Measurements from ENCODE around the gene VSIG10L2. TPM values are rescaled to one million over a fixed set of nuclear protein-coding genes. Genes with fewer than 3 reads are reported as not detected.

Gene VSIG10L2
- total RNA-seq, 1 experiment from 2014 or later = not detected

GRCh38 chr11:125960771-125961170, 14.9 kb downstream of the VSIG10L2 start:
- no peaks in the 10 kb centered on the region for H3K4me1 Mint-ChIP-seq (ENCODE audit: low read depth, unreplicated experiment)

GRCh38 chr11:125967515-125967914, 21.7 kb downstream of the VSIG10L2 start:
- no peak overlapping the region for H3K27ac Mint-ChIP-seq (ENCODE audit: unreplicated experiment)
- Histone ChIP-seq H3K27me3 (replicated peaks; ENCODE audit: control insufficient read depth, insufficient read depth, low read length) (no peaks in the 10 kb centered on the region; the same call in 1 of the 2 replicates), H3K4me3 (ENCODE audit: low read depth, low read length) (no peak overlapping the region), H3K4me1 (no peaks in the 10 kb centered on the region), H3K9me3 (peaks cover 3% of the 10 kb centered on the region; the same call in 1 of the 2 replicates), H3K36me3 (ENCODE audit: control insufficient read depth, insufficient read depth, low read length) (no peaks in the 10 kb centered on the region)
- intact Hi-C loops (cut with micrococcal nuclease; ENCODE audit: unreplicated experiment) = no loop called here
- no peak for TF ChIP-seq CTCF (IDR thresholded peaks at IDR 0.05; ENCODE audit: insufficient read depth in 1 of 2, low read depth in 1 of 2, low read length in 1 of 2, severe bottlenecking in 1 of 2, unreplicated experiment in 1 of 2)
- peaks cover 7% of the 10 kb centered on the region for H3K9me3 Mint-ChIP-seq (ENCODE audit: unreplicated experiment)
- BruUV-seq (replicated peaks) = no TSS peak
- ChIA-PET CTCF (no interaction called here), POLR2A (no interaction called here)
- no peaks in the 10 kb centered on the region for H3K36me3 Mint-ChIP-seq (ENCODE audit: insufficient read depth, unreplicated experiment)
- DNase-seq = no peak
- peaks cover 7% of the 10 kb centered on the region for H3K4me1 Mint-ChIP-seq (ENCODE audit: low read depth, unreplicated experiment)
- H3K4me3 Mint-ChIP-seq (ENCODE audit: unreplicated experiment) = no peak overlapping the region
- peaks cover 7% of the 10 kb centered on the region for H3K27me3 Mint-ChIP-seq (ENCODE audit: insufficient read depth, unreplicated experiment)

More at GRCh38 chr11:125960771-125961170, 14.9 kb downstream of the VSIG10L2 start:
- no peak overlapping the region for H3K4me3 ChIP-seq (ENCODE audit: low read depth, low read length)
- ChIA-PET POLR2A (no interaction called here), CTCF (no interaction called here)
- H3K36me3 Mint-ChIP-seq (ENCODE audit: insufficient read depth, unreplicated experiment) = no peaks in the 10 kb centered on the region
- no peak for TF ChIP-seq CTCF (IDR thresholded peaks at IDR 0.05; ENCODE audit: insufficient read depth in 1 of 2, low read depth in 1 of 2, low read length in 1 of 2, severe bottlenecking in 1 of 2, unreplicated experiment in 1 of 2)
- no TSS peak for BruUV-seq (replicated peaks)
- no peak overlapping the region for H3K4me3 Mint-ChIP-seq (ENCODE audit: unreplicated experiment)
- peaks cover 13% of the 10 kb centered on the region for H3K9me3 Mint-ChIP-seq (ENCODE audit: unreplicated experiment)
- H3K27ac Mint-ChIP-seq (ENCODE audit: unreplicated experiment) = no peak overlapping the region
- H3K36me3 ChIP-seq (ENCODE audit: control insufficient read depth, insufficient read depth, low read length) = no peaks in the 10 kb centered on the region
- DNase-seq = no peak
- H3K27me3 Mint-ChIP-seq (ENCODE audit: insufficient read depth, unreplicated experiment) = no peaks in the 10 kb centered on the region
- H3K27me3 ChIP-seq (replicated peaks; ENCODE audit: control insufficient read depth, insufficient read depth, low read length) = no peaks in the 10 kb centered on the region; the same call in 1 of the 2 replicates
- no peaks in the 10 kb centered on the region for H3K4me1 ChIP-seq
- peaks cover 5% of the 10 kb centered on the region for H3K9me3 ChIP-seq
- intact Hi-C loops (cut with micrococcal nuclease; ENCODE audit: unreplicated experiment) = no loop called here

- H3K27me3 ChIP-seq (replicated peaks; ENCODE audit: control insufficient read depth, insufficient read depth, low read length) = no peaks in the 10 kb centered on the region; the same call in 1 of the 2 replicates
- no peaks in the 10 kb centered on the region for H3K9me3 ChIP-seq
- Mint-ChIP-seq H3K27me3 (ENCODE audit: insufficient read depth, unreplicated experiment) (peaks cover 7% of the 10 kb centered on the region), H3K4me3 (ENCODE audit: unreplicated experiment) (no peak overlapping the region), H3K36me3 (ENCODE audit: insufficient read depth, unreplicated experiment) (no peaks in the 10 kb centered on the region), H3K4me1 (ENCODE audit: low read depth, unreplicated experiment) (peaks cover 7% of the 10 kb centered on the region), H3K9me3 (ENCODE audit: unreplicated experiment) (no peaks in the 10 kb centered on the region), H3K27ac (ENCODE audit: unreplicated experiment) (no peak overlapping the region)
- CTCF ChIA-PET = no interaction called here
- no peaks in the 10 kb centered on the region for H3K36me3 ChIP-seq (ENCODE audit: control insufficient read depth, insufficient read depth, low read length)
- no peak overlapping the region for H3K4me3 ChIP-seq (ENCODE audit: low read depth, low read length)
- intact Hi-C loops (cut with micrococcal nuclease; ENCODE audit: unreplicated experiment) = no loop called here
- POLR2A ChIA-PET = no interaction called here
- DNase-seq = no peak
- H3K4me1 ChIP-seq = no peaks in the 10 kb centered on the region
- BruUV-seq (replicated peaks) = no TSS peak
- TF ChIP-seq CTCF (IDR thresholded peaks at IDR 0.05; ENCODE audit: insufficient read depth in 1 of 2, low read depth in 1 of 2, low read length in 1 of 2, severe bottlenecking in 1 of 2, unreplicated experiment in 1 of 2) = no peak
These were observed 22.5 kb downstream of the VSIG10L2 start for GRCh38 chr11:125968354-125968753.

All from Caco-2 (cell line).